Right lobe of liver (tissue), 4 donors: ENCODE measurements around the gene SERPINB7.

Experiments used
- POLR2A ChIP-seq: fragments of 450-650 bp; IDR thresholded peaks from one replicate; pipeline ENCODE4 v1.6.1; 2017; ENCODE audit warnings: antibody characterized with exemption, mild to moderate bottlenecking
- TF ChIP-seq, protein P1 (sequence below), 4 donors: fragments of 200-600 bp in 3 of 4; fragments of 450-650 bp in 1 of 4; IDR thresholded peaks; one replicate each; pipeline versions ENCODE4 v1.5.1 to v1.8.0; 2016 to 2022; ENCODE audit warnings: antibody characterized with exemption in 4 of 4, mild to moderate bottlenecking in 2 of 4
- donor health status: DM: no; HTN: no; CAD: no.
- donor health status: DM: no; HTN: no; CAD: no.
- donor health status: DM: no; HTN: yes; CAD: no.

DNA sequence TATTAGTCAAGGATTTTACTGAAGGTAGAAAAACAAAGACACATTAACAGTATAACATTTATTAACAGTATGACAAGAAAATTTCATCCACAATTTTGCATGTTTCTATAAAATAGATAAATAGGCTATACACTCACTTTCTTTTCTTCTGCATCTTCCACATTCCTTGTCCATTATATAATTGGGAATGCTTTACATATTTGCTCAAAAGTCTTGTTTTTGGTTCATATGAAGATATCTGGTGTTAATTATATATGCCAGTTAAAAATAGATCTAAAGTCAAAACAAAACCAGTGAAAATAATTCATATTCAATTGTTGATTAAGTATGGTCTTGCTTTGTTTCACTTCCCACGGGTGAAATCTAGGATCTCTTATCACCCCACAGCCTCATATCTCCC lies 53.4 kb downstream of the SERPINB7 start:
- TF ChIP-seq, protein P1, sequence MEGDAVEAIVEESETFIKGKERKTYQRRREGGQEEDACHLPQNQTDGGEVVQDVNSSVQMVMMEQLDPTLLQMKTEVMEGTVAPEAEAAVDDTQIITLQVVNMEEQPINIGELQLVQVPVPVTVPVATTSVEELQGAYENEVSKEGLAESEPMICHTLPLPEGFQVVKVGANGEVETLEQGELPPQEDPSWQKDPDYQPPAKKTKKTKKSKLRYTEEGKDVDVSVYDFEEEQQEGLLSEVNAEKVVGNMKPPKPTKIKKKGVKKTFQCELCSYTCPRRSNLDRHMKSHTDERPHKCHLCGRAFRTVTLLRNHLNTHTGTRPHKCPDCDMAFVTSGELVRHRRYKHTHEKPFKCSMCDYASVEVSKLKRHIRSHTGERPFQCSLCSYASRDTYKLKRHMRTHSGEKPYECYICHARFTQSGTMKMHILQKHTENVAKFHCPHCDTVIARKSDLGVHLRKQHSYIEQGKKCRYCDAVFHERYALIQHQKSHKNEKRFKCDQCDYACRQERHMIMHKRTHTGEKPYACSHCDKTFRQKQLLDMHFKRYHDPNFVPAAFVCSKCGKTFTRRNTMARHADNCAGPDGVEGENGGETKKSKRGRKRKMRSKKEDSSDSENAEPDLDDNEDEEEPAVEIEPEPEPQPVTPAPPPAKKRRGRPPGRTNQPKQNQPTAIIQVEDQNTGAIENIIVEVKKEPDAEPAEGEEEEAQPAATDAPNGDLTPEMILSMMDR (IDR thresholded peaks at IDR 0.05): no peak
- TF ChIP-seq POLR2A: no peak
